Measurements from ENCODE around the gene YPEL1. TPM values are rescaled to one million over a fixed set of nuclear protein-coding genes. Genes with fewer than 3 reads are reported as not detected.
"Not testable (repeated sequence)": the region's sequence is repeated elsewhere in the genome, so short reads cannot be mapped to it uniquely, and the experiment has no call there.

YPEL1 gene
- total RNA-seq, 2 donors from 2014 or later = 1.6 to 3.4 TPM

GRCh38 chr22:21727768-21728167 lies 7.8 kb downstream of the YPEL1 start:
- intact Hi-C loops (cut with DNase I, micrococcal nuclease) = no loop called here
- ATAC-seq (no peak), DNase-seq (no peak)

GRCh38 chr22:21727159-21727558 lies 8.4 kb downstream of the YPEL1 start:
- DNase-seq (no peak), ATAC-seq (no peak)
- intact Hi-C loops (cut with DNase I, micrococcal nuclease) = no loop called here

- ATAC-seq (peak; percentile 33), DNase-seq (no peak)
- intact Hi-C loops (cut with DNase I, micrococcal nuclease) = no loop called here
Observed at GRCh38 chr22:21726650-21727049, 8.9 kb downstream of the YPEL1 start.

- DNase-seq = no peak
- ATAC-seq = no peak
- intact Hi-C loops (cut with DNase I, micrococcal nuclease) = no loop called here
Observed at GRCh38 chr22:21725956-21726649, 9.5 kb downstream of the YPEL1 start.

- intact Hi-C loops (cut with DNase I, micrococcal nuclease); DNase-seq; ATAC-seq: not testable (repeated sequence)
Observed at GRCh38 chr22:21724496-21724895, 11.1 kb downstream of the YPEL1 start.

- ATAC-seq; intact Hi-C loops (cut with DNase I, micrococcal nuclease); DNase-seq: not testable (repeated sequence)
Observed at GRCh38 chr22:21721195-21721852, 14.3 kb downstream of the YPEL1 start.

GRCh38 chr22:21720191-21720859 lies 15.3 kb downstream of the YPEL1 start:
- intact Hi-C loops (cut with DNase I, micrococcal nuclease); ATAC-seq; DNase-seq: not testable (repeated sequence)

GRCh38 chr22:21719024-21719423 lies 16.6 kb downstream of the YPEL1 start:
- no peak for ATAC-seq
- intact Hi-C loops (cut with DNase I, micrococcal nuclease) = loop anchor here in 1 of 2 donors (10.0 kb wide), 1 partner anchor 226 kb away; no protein-coding TSS in a partner anchor
- no peak for DNase-seq

GRCh38 chr22:21718499-21718898 lies 17.1 kb downstream of the YPEL1 start:
- ATAC-seq (no peak), DNase-seq (no peak)
- intact Hi-C loops (cut with DNase I, micrococcal nuclease) = loop anchor here in 1 of 2 donors (10.0 kb wide), 1 partner anchor 226 kb away; no protein-coding TSS in a partner anchor

GRCh38 chr22:21716395-21717122 lies 19.0 kb downstream of the YPEL1 start:
- intact Hi-C loops (cut with DNase I, micrococcal nuclease) = loop anchor here in 1 of 2 donors (10.0 kb wide), 1 partner anchor 228 kb away; no protein-coding TSS in a partner anchor
- ATAC-seq, DNase-seq: not testable (repeated sequence)

GRCh38 chr22:21714786-21715185 lies 20.8 kb downstream of the YPEL1 start:
- no peak for DNase-seq
- intact Hi-C loops (cut with DNase I, micrococcal nuclease) = loop anchor here in 1 of 2 donors (10.0 kb wide), 1 partner anchor 230 kb away; no protein-coding TSS in a partner anchor
- no peak for ATAC-seq

- ATAC-seq (no peak), DNase-seq (no peak)
- intact Hi-C loops (cut with DNase I, micrococcal nuclease) = loop anchor here in 1 of 2 donors (10.0 kb wide), 1 partner anchor 231 kb away; no protein-coding TSS in a partner anchor
Observed at GRCh38 chr22:21714059-21714770, 21.4 kb downstream of the YPEL1 start.

- no peak for ATAC-seq
- intact Hi-C loops (cut with DNase I, micrococcal nuclease) = loop anchor here in 1 of 2 donors (10.0 kb wide), 1 partner anchor 231 kb away; no protein-coding TSS in a partner anchor
- no peak for DNase-seq
Observed at GRCh38 chr22:21713428-21714058, 22.1 kb downstream of the YPEL1 start.

GRCh38 chr22:21712751-21713427 lies 22.7 kb downstream of the YPEL1 start:
- DNase-seq (peak; percentile 47 to 60), ATAC-seq (peak; percentile 96)
- intact Hi-C loops (cut with DNase I, micrococcal nuclease) = loop anchor here in 1 of 2 donors (10.0 kb wide), 1 partner anchor 232 kb away; no protein-coding TSS in a partner anchor

GRCh38 chr22:21711851-21712250 lies 23.7 kb downstream of the YPEL1 start:
- DNase-seq = no peak
- intact Hi-C loops (cut with DNase I, micrococcal nuclease) = loop anchor here in 1 of 2 donors (10.0 kb wide), 1 partner anchor 233 kb away; no protein-coding TSS in a partner anchor
- ATAC-seq = no peak

- intact Hi-C loops (cut with DNase I, micrococcal nuclease) = loop anchor here in 1 of 2 donors (10.0 kb wide), 1 partner anchor 235 kb away; no protein-coding TSS in a partner anchor
- ATAC-seq = no peak
- no peak for DNase-seq
Observed at GRCh38 chr22:21710156-21710555, 25.4 kb downstream of the YPEL1 start.

- intact Hi-C loops (cut with DNase I, micrococcal nuclease) = loop anchor here in 1 of 2 donors (10.0 kb wide), 1 partner anchor 235 kb away; no protein-coding TSS in a partner anchor
- ATAC-seq (no peak), DNase-seq (no peak)
Observed at GRCh38 chr22:21709688-21710087, 25.9 kb downstream of the YPEL1 start.

Measured in left colon (tissue), 2 donors.